ENCODE measurements around the gene TMPRSS9. TPM values are rescaled to one million over a fixed set of nuclear protein-coding genes. Genes with fewer than 3 reads are reported as not detected.
"Not testable (repeated sequence)": the region's sequence is repeated elsewhere in the genome, so short reads cannot be mapped to it uniquely, and the experiment has no call there.

TMPRSS9 gene
- total and polyA plus RNA-seq, 2 donors from 2014 or later: not detected

DNA sequence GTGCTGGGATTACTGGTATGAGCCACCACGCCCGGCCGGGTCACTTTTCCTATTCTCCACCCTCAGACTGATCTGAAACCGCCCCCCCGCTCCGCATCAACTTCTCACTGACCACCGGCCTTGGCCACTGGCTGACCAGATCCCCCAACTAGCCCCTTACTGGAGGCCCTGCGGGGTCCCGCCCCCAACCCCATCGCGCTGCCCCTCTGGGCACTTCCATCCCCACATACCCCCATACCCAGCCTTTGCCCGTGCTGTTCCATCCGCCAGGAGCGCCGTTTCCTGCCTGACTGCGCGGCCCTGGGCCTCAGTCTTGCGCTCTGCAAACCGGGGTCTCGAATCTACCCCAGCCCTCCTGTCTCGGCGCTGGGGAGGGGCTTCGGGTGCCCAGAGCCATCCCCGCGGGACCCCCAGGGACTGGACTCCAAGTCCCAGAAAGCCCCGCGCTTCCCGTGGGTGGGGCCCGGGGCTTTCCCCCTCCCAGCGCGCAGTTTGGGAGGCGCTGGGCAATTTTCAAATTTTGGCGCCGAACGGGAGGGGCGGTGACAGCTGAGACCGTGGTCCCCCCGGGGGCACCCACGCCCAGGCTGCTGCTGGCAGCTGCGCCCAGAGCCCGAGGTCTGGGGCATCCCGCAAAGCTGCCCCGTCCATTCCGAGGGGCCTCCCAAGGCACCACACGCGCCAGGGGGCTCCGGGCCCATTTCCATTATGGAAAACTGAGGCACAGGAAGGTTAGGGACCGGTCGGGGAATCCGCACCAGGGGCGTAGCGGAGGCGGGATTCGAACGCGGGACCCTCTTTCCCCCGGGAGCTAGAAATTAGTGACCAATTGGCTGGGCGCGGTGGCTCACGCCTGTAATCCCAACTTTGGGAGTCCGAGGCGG is 101.9 kb downstream of the TMPRSS9 start:
- peak; percentile 55 to 87 (median 81) for DNase-seq
- FAIRE-seq: no peak
- Histone ChIP-seq H3K9me3 (ENCODE audit: control insufficient read depth in 2 of 3, insufficient read depth in 1 of 3, low read length in 3 of 3) (no peaks in the 10 kb centered on the region), H3K27me3 (ENCODE audit: control insufficient read depth, insufficient read depth, low read length) (no peaks in the 10 kb centered on the region), H3K9ac (ENCODE audit: low read length in 3 of 3) (no peak overlapping the region), H3K27ac (ENCODE audit: low read depth in 2 of 2, low read length in 2 of 2) (no peak overlapping the region), H3K36me3 (ENCODE audit: control insufficient read depth in 2 of 3, insufficient read depth in 3 of 3, low read length in 3 of 3) (no peaks in the 10 kb centered on the region), H3K4me3 (ENCODE audit: low read length in 3 of 3) (peak overlapping the region; percentile 39 to 63 (median 45)), H3K4me1 (ENCODE audit: control insufficient read depth in 2 of 3, insufficient read depth in 2 of 3, low read depth in 1 of 3, low read length in 3 of 3) (peaks cover 0 to 4% (median 0%) of the 10 kb centered on the region in 3 donors)
- intact Hi-C loops (cut with DNase I): no loop called here
- TF ChIP-seq, protein P1, sequence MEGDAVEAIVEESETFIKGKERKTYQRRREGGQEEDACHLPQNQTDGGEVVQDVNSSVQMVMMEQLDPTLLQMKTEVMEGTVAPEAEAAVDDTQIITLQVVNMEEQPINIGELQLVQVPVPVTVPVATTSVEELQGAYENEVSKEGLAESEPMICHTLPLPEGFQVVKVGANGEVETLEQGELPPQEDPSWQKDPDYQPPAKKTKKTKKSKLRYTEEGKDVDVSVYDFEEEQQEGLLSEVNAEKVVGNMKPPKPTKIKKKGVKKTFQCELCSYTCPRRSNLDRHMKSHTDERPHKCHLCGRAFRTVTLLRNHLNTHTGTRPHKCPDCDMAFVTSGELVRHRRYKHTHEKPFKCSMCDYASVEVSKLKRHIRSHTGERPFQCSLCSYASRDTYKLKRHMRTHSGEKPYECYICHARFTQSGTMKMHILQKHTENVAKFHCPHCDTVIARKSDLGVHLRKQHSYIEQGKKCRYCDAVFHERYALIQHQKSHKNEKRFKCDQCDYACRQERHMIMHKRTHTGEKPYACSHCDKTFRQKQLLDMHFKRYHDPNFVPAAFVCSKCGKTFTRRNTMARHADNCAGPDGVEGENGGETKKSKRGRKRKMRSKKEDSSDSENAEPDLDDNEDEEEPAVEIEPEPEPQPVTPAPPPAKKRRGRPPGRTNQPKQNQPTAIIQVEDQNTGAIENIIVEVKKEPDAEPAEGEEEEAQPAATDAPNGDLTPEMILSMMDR (IDR thresholded peaks at IDR 0.05; ENCODE audit: borderline replicate concordance, extremely low read depth, insufficient read depth): no peak

DNA sequence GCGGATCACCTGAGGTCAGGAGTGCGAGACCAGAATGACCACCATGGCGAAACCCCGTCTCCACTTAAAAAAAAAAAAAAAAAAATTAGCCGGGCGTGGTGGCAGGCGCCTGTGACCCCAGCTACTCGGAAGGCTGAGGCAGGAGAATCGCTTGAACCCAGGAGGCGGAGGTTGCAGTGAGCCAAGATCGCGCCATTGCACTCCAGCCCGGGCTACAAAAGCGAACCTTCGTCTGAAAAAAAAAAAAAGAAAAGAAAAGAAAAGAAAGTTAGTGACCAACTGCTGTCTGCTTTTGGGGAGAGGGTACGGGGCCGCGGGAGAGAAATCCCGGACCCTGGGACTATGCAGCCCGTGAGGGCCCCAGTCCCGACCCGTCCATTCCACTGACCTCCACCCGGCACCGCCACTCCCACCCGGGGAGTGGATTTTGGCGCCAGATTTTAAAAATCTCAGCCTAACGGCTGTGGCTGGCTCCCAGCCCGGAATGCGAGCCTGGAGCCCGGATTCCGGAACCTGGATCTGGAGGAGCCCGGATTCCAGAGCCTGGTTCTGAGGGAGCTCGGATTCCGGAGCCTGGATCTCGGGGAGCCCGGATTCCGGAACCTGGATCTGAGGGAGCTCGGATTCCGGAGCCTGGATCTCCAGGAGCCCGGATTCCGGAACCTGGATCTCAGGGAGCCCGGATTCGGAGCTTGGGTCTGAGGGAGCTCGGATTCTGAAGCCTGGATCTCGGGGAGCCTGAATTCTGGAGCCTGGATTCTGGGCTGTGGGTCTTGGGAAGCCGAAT is 102.8 kb downstream of the TMPRSS9 start:
- H3K27ac ChIP-seq (ENCODE audit: low read depth in 2 of 2, low read length in 2 of 2): no peak overlapping the region
- FAIRE-seq (no peak), DNase-seq (peak; percentile 93 to 99 (median 97))
- H3K36me3 ChIP-seq (ENCODE audit: control insufficient read depth in 2 of 3, insufficient read depth in 3 of 3, low read length in 3 of 3): no peaks in the 10 kb centered on the region
- TF ChIP-seq, protein P1 (IDR thresholded peaks at IDR 0.05; ENCODE audit: borderline replicate concordance, extremely low read depth, insufficient read depth): no peak
- no peaks in the 10 kb centered on the region for H3K9me3 ChIP-seq (ENCODE audit: control insufficient read depth in 2 of 3, insufficient read depth in 1 of 3, low read length in 3 of 3)
- H3K9ac ChIP-seq (ENCODE audit: low read length in 3 of 3): peak overlapping the region in 1 of 3 donors; percentile 1
- intact Hi-C loops (cut with DNase I): no loop called here
- no peaks in the 10 kb centered on the region for H3K27me3 ChIP-seq (ENCODE audit: control insufficient read depth, insufficient read depth, low read length)
- H3K4me1 ChIP-seq (ENCODE audit: control insufficient read depth in 2 of 3, insufficient read depth in 2 of 3, low read depth in 1 of 3, low read length in 3 of 3): peaks cover 0 to 4% (median 0%) of the 10 kb centered on the region in 3 donors
- peak overlapping the region in 1 of 3 donors; percentile 63 for H3K4me3 ChIP-seq (ENCODE audit: low read length in 3 of 3)

DNA sequence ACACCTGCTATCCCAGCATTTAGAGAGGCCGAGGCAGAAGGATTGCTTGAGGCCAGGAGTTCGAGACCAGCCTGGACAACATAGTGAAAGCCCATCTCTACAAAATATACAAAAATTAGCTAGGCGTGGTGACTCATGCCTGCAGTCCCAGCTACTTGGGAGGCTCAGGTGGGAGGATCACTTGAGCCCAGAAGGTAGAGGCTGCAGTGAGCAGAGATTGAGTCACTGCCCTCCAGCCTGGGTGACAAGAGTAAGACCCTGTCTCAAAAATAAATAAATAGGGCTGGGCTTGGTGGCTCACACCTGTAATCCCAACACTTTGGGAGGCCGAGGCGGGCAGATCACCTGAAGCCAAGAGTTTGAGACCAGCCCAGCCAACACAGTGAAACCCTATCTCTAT is 103.6 kb downstream of the TMPRSS9 start:
- not testable (repeated sequence) for H3K27me3 ChIP-seq (ENCODE audit: control insufficient read depth, insufficient read depth, low read length); H3K27ac ChIP-seq (ENCODE audit: low read depth in 2 of 2, low read length in 2 of 2)

DNA sequence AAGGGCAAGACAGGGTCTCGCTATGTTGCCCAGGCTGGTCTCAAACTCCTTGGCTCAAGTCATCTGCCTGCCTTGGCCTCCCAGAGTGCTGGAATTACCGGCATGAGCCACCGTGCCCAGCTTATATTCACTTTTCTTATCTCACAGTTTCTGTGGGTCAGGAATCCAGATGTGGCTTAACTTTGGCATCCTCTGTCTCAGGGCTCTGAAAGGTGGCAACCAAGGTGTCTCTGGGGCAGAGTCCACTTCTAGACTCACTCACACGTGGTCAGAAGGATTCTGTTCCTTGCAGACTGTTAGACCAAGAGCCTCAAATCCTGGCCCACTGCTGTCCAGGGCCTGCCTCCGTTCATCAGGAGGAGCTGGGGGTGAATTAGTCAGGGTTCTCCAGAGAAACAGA is 104.3 kb downstream of the TMPRSS9 start:
- DNase-seq (no peak), FAIRE-seq (no peak)
- Histone ChIP-seq H3K4me3 (ENCODE audit: low read length in 3 of 3) (no peak overlapping the region), H3K27ac (ENCODE audit: low read depth in 2 of 2, low read length in 2 of 2) (no peak overlapping the region), H3K36me3 (ENCODE audit: control insufficient read depth in 2 of 3, insufficient read depth in 3 of 3, low read length in 3 of 3) (no peaks in the 10 kb centered on the region), H3K9ac (ENCODE audit: low read length in 3 of 3) (no peak overlapping the region), H3K9me3 (ENCODE audit: control insufficient read depth in 2 of 3, insufficient read depth in 1 of 3, low read length in 3 of 3) (no peaks in the 10 kb centered on the region), H3K27me3 (ENCODE audit: control insufficient read depth, insufficient read depth, low read length) (no peaks in the 10 kb centered on the region), H3K4me1 (ENCODE audit: control insufficient read depth in 2 of 3, insufficient read depth in 2 of 3, low read depth in 1 of 3, low read length in 3 of 3) (peaks cover 0 to 4% (median 0%) of the 10 kb centered on the region in 3 donors)
- intact Hi-C loops (cut with DNase I): no loop called here
- TF ChIP-seq, protein P1 (IDR thresholded peaks at IDR 0.05; ENCODE audit: borderline replicate concordance, extremely low read depth, insufficient read depth): no peak

More for the DNA sequence above, 103.6 kb downstream of the TMPRSS9 start:
- DNase-seq; intact Hi-C loops (cut with DNase I); FAIRE-seq; H3K9me3 ChIP-seq (ENCODE audit: control insufficient read depth in 2 of 3, insufficient read depth in 1 of 3, low read length in 3 of 3); H3K4me1 ChIP-seq (ENCODE audit: control insufficient read depth in 2 of 3, insufficient read depth in 2 of 3, low read depth in 1 of 3, low read length in 3 of 3); H3K4me3 ChIP-seq (ENCODE audit: low read length in 3 of 3); H3K36me3 ChIP-seq (ENCODE audit: control insufficient read depth in 2 of 3, insufficient read depth in 3 of 3, low read length in 3 of 3); H3K9ac ChIP-seq (ENCODE audit: low read length in 3 of 3): not testable (repeated sequence)
